ENCODE measurements around the gene UBR1.

UBR1 gene

DNA sequence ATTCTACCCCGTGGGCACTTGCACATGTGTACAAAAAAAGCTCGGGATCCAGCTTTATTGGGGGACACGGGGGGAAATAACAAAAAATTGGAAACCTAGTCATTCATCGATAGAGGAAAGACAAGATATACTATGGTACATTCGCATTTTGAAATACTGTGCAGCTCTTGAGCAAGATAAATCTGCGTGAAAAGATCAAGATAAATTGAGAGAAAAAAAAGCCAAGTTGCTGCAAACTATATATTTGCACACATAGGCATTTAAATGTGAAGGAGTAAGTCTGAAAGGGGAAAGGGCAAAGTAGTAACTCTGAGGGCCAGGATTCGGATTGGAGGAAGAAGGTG is 620 bp upstream of the UBR1 start:
- no peak for DNase-seq (ENCODE audit: low read depth)

DNA sequence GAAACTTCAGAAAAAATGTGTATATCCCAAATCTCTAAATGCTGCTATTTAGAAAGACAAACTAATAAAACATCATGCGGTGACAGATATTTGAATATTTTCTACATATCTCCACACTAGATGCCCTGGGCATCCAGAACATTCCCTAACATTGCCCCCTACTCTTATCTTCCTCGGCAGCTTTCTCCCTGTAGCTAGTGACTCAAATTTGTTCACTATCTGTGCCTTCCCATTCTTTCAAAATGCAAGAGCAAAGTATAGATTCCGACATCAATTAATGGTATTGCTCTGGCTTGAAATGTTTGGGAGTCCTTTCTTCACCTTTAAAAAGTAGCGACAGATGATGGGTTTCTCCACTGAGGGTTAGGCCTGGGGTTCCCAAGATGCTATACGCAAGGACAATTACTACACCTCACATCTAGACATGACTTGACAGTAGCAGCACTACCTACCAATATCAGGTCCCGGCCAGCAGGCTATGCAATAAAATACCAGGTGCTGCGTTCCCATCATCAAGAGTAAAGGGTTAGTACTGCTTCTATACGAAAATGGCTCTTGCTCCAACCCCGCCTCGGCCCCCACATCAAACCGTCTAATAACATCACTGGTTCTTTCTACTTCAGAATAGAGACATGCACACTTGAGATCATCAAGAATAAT is 631 bp downstream of the UBR1 start:
- no peak for DNase-seq (ENCODE audit: low read depth)

DNA sequence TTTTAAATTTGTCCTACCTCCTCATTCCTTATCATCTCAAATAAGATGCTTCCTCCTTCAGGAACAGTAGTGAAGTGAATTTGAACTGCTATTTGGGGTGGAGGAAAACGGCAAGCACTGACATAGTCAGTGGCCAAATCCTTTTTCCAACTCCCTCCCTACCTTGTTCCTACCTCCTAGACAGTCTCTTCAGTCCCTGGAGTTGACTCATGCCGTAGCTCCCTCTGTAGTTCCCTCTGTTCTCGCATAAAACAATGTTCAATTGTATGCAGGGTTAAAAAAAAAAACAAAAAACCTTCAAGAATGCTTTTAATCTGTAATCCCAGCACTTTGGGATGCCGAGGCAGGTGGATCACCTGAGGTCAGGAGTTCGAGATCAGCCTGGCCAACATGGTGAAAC is 1.4 kb downstream of the UBR1 start:
- DNase-seq (ENCODE audit: low read depth): no peak

DNA sequence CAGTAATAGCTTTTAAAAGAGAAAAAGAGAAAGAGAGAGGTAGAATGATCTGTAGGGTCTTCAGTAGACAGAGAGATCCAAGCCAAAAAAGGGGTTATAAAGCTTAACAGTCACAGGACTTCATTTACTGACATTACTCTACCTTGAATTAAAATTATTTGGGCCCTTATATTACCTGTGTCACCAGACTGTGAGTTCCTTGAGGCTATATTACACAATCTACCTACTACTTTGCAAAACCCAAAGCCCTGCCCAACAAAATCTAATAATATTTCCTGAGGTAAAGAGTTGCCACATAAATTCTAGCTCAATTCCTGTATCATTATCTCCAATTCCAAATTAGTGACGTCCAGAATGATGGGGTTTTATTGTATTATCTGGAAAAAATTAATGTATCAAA is 1.9 kb downstream of the UBR1 start:
- no peak for DNase-seq (ENCODE audit: low read depth)

DNA sequence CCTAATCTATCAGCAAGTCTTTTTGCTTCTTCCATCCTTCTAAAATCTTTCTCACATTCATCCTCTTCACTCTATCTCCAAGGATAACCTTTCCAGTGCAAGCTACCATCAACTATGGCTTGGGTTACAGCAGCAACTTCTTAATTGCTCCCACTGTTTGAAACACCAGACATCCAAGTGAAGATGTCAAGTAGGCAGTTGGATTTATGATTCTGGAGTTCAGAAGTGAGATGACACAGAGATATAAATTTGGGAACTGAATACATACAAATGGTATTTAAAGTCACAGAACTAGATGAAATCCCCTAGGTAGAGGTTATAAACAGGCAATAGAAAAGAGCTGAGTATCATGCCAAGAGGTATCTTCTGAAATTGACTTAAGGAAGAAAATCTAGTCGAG is 3.7 kb downstream of the UBR1 start:
- DNase-seq (ENCODE audit: low read depth): no peak

DNA sequence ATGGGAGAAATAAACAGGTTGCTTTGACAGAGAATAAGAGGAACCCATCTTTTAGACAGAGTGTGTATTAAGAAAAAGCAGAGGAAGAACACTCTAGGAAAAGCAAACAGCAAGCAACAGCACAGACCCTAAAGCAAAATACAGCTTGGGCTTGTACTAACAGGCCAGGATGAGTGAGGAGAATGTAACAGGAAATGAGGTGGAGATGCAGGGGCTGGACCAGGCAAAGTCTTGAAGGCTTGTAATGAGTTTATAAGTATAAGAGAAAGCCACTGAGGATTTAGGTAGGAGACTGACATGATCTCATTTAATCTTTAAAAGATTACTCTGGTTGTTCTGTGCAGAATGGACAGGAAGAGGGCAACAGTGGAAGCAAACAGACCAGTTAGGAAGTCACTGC is 4.9 kb downstream of the UBR1 start:
- no peak for DNase-seq (ENCODE audit: low read depth)

DNA sequence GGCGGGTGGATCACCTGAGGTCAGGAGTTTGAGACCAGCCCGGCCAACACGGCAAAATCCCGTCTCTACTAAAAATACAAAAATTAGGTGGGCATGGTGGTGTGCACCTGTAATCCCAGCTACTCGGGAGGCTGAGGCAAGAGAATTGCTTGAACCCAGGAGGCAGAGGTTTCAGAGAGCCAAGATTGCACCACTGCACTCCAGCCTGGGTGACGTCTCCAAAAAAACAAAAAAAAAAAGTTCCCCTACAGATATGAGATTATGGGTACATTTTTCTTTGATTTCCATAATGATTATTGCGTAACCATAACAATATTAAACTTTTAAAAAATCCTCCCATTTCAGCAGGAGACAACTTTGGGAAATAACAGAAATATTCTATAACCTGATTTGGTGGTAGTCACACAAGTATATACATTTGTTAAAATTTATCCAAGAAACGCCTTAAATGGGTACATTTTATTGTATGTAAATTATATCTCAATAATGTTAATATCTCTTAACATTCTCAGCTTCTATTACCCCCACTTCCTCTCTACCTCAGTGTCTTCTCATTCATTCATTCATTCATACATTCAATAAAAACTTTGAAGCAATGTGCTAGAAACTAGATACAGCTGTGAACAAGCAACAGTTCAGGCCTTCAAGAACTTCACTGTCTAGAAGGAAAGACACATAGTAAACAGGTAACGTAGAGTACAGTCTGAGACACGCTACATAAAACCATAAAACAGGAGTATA is 6.6 kb downstream of the UBR1 start:
- no peak for DNase-seq (ENCODE audit: low read depth)

DNA sequence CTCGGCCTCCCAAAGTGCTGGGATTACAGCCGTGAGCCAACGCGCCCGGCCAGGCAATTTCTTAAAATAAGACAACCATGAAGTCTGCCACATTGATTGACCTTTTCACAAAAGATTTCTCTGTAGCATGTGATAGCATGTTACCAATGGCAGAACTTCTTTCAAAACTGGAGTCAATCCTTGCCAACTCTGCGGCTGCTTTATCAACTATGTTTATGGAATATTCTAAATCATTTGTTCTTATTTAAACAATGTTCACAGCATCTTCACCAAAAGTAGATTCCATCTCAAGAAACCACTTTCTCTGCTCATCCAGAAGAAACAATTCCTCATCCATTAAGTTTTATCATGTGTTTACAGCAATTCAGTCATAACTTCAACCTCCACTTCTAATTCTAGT is 9.4 kb downstream of the UBR1 start:
- no peak for DNase-seq (ENCODE audit: low read depth)

DNA sequence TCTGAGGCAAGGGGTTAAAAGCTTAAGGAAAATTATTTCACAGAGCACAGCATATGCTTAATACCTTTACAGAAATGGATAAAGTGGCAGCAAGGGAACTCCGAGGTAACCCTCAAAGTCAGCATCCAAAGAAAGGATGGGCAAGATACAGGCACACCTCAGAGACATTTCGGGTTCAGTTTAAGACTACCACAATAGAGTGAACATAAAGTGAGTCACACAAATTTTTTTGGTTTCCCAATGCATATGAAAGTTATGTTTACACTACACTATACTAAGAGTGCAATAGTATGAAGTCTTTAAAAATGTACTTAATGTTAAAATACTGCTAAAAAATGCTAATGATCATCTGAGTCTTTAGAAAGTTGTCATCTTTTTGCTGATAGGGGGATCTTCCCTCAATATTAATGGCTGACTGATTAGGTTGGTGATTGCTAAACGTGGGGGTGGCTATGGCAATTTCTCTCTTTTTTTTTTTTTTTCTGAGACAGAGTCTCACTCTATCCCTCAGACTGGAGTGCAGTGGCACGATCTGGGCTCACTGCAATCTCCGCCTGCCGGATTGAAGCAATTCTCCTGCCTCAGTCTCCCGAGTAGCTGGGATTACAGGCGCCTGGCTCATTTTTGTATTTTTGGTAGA is 10.0 kb downstream of the UBR1 start:
- DNase-seq (ENCODE audit: low read depth): no peak

DNA sequence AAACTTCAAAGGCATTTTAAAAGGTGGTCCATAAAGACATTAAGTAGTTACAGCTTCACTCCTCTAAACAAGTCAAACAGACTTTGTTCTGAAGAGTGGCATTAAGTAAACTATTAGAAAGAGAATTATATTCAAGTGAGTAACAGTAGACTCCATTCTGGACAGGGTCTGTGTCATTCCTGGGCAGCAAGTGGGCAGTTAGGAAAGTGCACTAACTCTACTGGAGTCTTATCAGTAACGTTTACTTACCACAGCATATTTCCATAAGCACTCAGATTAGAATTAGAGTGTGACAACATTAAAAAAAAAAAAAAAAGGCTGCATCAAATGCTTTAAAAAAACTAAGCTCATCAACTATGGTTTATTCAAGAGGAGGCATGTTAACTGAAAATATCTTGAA is 10.6 kb downstream of the UBR1 start:
- DNase-seq (ENCODE audit: low read depth): no peak

DNA sequence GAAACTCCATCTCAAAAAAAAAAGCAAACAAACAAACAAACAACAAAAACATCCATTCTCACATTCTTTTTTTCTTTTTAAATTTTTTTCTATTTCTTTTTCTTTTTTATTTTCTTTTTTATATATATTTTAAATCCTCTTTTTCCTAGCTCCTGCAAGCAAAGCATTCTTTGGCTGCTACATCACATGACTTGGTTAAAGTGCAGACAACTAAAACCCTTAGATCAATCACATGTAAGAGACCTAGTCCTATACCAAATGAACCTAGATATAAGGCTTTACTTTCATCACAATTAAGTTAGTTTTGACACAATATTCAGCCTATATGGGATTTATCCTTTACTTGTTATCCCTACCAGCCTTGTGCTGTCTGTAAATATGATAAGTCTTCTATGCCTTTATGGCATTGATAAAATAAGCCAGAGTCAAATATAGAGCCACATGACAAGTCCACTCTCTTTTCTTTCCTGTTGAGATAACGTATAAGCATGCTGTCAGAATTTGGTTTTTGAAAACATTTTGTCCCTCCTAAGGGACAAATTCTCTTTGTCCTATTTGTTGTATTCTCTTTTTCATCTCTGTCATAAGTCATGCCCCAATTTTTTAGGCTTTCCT is 11.3 kb downstream of the UBR1 start:
- DNase-seq (ENCODE audit: low read depth): no peak

DNA sequence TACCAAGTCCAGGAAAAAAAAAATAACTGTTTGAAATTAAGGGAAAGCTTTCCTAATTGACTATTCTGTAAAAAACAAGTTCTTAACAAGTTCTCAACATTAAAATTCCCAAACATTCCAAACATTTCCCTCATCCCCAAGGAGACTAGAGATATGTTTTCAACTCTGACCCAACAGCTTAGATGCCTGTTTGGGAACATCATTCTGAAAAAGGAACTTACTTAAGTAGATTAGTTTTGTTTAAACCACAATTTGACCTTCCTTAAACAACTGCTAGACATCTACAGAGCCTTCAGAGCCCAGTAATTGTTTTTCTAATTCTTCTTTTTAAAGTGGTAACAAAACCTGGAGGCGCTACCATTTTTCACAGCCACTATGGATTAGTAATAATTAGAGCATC is 12.8 kb downstream of the UBR1 start:
- no peak for DNase-seq (ENCODE audit: low read depth)

DNA sequence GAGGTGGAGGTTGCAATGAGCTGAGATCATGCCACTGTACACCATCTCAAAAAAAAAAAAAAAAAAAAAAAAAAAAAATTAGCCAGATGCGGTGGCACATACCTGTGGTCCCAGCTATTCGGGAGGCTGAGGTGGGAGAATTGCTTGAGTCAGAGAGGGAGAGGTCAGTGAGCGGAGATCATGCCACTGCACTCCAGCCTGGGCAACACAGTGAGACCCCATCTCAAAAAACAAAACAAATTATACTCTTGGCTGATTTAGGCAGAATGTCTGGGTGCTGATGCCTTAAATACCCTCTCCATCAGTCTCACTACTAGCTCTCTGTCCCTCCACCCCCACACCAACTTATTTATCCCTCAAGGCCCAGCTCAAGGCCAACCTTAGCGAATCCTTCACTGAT is 14.0 kb downstream of the UBR1 start:
- DNase-seq (ENCODE audit: low read depth): no peak

DNA sequence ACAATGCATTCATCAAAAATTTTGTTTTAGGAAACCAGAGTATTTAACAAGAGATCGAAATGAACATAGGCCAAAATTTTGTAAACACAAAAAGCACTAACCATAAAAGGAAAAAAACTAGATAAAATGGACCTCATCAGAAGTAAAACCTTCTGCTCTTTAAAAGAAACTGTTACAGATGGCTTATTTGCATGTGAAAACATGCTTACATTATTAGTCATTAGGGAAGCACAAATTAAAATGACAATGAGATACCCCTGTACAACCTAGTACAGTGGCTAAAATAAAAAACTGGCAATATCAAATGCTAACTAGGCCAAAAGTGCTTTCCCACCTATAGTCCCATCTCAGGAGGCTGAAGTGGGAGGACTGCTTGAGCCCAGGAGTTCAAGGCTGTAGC is 19.3 kb downstream of the UBR1 start:
- no peak for DNase-seq (ENCODE audit: low read depth)

DNA sequence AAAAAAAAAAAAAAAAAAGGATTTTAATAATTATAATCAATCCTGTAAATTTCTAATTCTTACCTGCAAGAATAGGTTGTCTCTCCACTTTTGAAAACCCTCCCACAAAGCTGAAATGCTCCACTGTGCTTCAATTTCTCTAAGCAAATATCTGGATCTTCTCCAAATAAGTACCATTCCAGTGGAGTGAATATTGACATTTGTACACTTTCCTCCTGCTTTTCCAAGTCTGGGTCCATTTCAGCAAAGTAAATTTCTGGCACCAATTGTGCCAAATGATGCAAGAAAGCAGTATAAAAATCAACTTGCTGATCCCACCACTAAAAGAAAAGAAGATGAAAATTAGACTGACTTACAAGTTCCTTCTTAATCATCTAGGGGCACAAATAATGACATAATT is 19.9 kb downstream of the UBR1 start:
- no peak for DNase-seq (ENCODE audit: low read depth)

DNA sequence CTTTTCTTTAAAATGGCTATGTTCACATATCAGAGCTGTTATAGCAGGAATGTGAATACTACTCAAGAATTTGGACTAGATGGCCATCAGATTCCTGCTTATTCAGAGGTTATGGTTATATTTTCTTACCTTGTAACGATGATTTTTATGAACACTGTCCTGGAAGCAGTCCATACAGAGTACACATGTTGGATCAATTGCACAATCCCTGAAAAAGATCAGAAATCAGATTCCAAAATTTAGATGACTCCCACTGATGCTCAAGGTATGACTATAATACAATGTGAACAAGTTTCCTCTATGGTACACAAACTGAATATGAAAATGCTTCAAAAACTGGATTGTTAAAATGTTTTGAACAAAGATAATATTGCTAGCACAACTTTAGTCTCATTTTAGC is 23.3 kb downstream of the UBR1 start:
- DNase-seq (ENCODE audit: low read depth): no peak

DNA sequence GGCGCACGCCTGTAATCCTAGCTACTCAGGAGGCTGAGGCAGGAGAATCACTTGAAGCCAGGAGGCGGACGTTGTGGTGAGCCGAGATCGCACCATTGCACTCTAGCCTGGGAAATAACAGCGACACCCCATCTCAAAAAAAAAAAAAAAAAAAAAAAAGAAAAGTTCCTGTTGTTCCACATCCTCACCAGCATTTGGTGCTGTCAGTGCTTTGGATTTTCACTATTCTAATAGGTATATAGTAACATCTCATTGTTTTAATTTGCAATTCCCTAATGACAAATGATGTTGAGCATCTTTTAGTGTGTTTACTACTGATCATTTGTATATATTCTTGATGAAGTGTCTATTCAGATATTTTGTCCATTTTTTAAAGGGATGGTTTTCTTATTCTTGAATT is 24.6 kb downstream of the UBR1 start:
- no peak for DNase-seq (ENCODE audit: low read depth)

DNA sequence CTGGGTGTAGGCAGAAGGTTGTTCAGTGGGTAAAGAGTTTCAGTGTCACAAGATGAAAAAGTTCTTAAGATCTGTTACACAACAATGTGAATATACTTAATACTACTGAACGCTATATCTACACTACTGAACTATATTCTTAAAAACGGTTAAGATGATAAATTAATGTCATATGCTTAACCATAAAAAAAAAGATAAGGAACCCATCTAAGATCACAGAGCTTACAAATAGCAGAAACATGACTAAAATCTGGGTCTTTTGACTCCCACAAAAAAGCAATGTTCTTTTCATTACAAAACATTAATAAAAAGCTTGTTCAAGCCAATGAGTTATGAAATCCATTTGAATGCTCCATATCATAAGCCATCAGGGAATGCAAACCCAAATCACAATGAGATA is 34.4 kb downstream of the UBR1 start:
- DNase-seq (ENCODE audit: low read depth): no peak

DNA sequence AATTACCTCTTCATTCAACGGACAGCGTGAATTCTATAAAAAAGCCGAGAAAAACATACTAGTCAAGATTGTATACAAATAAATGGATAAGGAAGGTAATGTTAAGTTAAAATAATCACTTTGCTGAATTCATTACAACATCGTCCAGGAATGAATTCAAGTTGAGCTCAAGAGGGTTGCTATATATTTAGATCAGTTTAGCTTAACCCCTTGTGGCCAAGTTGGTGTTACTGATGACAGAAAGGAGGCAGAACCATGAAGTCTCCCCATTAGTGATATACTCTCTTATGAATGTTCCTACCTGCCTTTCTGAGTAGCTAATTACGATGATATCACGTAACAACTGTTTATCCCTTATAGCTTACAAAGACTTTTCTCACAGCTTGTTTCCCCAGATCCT is 34.9 kb downstream of the UBR1 start:
- DNase-seq (ENCODE audit: low read depth): no peak

DNA sequence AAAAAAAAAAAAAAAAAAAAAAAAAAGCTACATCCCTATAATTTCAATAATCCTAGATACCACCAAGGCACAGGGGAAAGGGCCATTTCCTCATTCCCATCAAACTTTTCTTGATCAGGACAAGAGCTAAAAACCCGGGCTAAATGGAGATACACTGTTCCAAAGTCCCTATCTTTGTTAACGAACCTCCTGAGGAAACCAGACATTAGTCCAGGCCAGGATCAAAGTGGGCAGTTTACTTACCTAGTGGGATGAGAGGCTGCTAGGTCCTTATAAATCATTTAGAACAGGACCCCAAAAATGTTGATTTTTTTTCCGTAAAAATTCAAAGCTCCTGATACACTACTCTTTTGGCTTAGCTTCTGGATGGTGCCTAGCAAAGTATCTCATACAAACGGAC is 35.6 kb downstream of the UBR1 start:
- no peak for DNase-seq (ENCODE audit: low read depth)

DNA sequence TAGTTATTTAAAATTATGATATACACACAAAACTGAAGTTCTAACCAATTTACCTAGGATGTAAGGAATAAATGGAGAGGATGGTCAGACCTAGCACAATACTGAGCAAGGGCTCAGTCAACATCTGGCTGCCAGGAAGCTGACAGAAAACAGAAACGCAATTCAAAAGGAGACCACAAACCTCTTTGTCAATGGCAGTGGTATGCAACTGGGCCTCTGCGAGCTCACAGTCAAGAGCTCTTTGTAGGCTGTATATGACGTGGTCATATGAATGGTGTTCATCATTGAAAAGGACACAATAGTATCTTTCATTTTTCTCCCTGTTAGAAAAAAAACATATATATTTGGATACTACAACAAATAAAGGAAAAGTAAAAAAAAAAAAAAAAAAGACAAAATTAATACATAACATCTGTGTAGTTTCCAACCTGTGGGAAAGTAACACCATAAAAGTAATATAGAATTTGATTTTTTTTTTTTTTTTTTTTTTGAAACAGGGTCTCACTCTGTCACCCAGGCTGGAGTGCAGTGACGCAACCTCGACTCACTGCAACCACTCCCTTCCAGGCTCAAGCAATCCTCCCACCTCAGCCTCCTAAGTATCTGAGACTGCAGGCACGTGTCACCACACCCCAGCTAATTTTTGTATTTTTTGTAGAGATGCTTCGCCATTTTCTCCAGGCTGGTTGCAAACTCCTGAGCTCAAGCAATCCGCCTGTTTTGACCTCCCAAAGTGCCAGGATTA is 37.9 kb downstream of the UBR1 start:
- DNase-seq (ENCODE audit: low read depth): no peak

DNA sequence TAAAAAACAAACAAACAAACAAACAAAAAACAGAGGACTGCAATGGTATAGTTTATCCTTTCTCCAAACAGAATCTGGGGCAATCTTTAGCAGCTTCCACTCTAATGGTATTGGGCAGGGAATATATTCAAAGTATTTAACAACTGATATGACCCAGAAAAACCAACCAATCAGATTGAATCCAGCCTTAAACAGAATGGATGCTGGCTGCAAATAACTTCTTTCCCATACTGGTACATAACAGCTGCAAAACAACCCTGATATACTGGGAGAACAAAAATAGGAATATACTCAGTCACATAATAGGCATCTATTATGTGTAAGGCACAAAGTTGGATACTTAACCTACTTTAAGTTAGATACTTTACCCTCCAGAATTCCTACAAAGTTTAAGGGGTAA is 49.1 kb downstream of the UBR1 start:
- no peak for DNase-seq (ENCODE audit: low read depth)

DNA sequence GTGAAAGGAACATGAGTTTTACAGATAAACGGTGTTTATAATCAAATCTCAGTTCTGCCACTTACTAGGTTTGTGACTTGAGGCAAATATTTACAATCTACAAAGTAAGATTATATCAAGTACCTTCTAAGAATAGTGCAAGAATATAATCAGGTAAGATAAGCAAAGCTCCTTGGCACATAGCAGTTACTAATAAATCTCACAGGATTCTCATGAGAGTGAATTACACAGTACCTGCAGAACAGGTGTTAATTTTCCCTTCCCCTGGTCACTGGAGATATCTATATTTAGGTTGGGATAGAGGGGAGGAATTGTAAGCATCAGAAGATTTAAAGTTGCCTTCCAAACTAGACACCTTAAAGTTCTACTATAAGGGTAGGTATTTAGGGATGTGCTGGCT is 53.0 kb downstream of the UBR1 start:
- no peak for DNase-seq (ENCODE audit: low read depth)

Measured in stimulated activated CD8-positive, alpha-beta memory T cell treated with anti-CD3 and anti-CD28 coated beads, Interleukin-12 subunit alpha, Interleukin-12 subunit beta, amount 100 ng/mL, for 1 hour (primary cell).